Measurements from ENCODE around the gene KIF1B.
A peak's percentile ranks its signal among the peaks of the same experiment; 100 is the strongest.
"Not testable (repeated sequence)": the region's sequence is repeated elsewhere in the genome, so short reads cannot be mapped to it uniquely, and the experiment has no call there.

The KIF1B gene

GRCh38 chr1:10195570-10195969 lies 14.8 kb upstream of the KIF1B start:
- ATAC-seq (no peak), DNase-seq (no peak)

DNA sequence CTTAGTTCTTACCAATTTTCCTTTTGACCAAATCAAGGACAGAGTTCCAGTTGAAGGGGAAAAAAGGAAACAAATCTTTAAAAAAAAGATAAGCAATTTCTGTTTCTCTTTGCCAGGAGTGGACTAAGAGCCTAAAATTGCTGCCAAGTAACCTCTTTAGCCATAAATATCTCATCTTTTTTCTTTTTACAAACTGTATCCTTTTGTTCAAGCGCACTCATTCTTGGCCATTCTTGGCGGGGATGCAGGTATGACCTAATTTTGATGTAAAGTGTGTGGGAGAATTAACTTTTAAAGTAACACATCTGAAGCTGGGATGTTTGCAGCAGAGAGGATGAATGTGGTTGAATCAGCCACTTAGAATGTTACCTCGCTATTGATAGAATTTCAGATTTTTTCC lies 13.4 kb upstream of the KIF1B start:
- DNase-seq (no peak), ATAC-seq (no peak)

DNA sequence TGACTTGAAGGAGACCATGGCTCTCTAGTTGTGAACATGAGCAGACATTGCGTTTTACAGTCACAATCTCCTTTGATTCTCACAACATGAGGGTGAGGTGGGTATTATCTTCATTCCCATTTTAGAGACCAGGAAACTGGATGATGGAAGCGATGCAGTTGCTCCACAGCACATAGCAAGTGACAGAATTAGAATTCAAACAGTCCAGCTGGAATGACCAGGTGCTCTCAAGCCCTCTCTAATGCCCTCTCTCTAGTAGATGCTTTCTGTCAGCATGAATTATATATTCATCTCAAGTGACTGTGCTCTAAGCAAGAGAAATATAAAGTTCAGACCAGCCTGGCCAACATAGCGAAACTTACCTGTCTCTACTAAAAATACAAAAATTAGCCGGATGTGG lies 9.8 kb upstream of the KIF1B start:
- DNase-seq: no peak
- ATAC-seq: no peak

- DNase-seq (no peak), ATAC-seq (no peak)
These were observed 6.2 kb upstream of the KIF1B start for GRCh38 chr1:10204003-10204642.

DNA sequence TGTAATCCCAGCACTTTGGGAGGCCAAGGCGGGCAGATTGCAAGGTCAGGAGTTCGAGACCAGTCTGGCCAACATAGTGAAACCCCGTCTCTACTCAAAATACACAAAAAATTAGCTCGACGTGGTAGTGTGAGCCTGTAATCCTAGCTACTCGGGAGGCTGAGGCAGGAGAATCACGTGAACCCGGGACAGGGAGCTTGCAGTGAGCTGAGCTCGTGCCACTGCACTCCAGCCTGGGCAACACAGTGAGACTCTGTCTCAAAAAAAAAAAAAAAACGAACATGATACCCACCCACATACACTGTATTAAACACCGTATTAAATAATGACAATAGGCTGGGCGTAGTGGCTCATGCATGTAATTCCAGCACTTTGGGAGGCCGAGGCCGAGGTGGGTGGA lies 5.2 kb upstream of the KIF1B start:
- ATAC-seq, DNase-seq: not testable (repeated sequence)

- no peak for ATAC-seq
- DNase-seq: no peak
These were observed 2.6 kb upstream of the KIF1B start for GRCh38 chr1:10207810-10208209.

GRCh38 chr1:10208537-10208936 lies 1.8 kb upstream of the KIF1B start:
- no peak for DNase-seq
- ATAC-seq: no peak

DNA sequence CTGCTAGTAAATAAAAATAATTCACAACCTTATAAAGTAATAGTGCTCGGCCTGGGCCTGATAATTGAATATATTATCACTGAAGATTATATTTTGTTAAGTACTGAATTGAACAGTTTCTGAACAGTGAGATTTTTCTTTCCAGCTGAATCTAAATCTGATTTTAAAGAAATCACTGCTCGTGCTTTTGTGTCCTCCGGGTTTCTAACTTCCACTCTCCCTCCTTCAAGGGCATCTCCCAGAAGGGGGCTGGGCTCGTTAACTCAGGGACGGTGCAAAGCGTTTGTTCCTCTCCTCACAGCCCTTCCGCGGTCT lies 823 bp upstream of the KIF1B start:
- no peak for DNase-seq
- peak; percentile 40 for ATAC-seq

GRCh38 chr1:10210841-10211804 lies 753 bp downstream of the KIF1B start:
- ATAC-seq: no peak
- peak; percentile 39 for DNase-seq

DNA sequence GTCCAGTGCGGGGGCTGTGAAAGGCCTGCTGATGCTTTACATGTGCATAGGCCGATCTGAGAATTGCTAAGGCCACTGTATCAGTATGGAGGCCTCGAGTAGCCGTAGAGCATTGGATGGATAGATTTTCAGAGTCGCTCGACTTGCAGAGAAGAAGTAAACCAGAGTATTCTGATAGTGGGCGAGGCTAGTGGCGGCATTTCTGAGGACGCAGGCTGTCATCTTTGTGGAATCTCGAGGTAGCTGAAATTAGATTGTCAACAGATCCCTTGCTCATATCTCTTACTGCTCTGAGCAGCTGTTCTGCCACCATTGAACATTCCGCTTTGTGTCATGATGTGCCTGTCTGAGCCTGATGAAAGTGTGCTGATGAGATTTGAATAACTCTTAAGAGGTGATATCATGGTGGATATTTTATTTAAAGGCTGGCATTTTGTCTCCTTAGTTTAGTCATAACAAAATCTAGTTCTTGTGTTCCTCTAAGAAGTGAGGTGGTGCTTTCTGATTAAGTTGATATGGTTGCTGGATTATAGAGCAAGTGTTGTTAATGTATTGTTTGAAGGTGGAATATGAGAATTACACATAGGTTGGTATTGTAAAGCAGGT lies 1.5 kb downstream of the KIF1B start:
- ATAC-seq: no peak
- no peak for DNase-seq

DNA sequence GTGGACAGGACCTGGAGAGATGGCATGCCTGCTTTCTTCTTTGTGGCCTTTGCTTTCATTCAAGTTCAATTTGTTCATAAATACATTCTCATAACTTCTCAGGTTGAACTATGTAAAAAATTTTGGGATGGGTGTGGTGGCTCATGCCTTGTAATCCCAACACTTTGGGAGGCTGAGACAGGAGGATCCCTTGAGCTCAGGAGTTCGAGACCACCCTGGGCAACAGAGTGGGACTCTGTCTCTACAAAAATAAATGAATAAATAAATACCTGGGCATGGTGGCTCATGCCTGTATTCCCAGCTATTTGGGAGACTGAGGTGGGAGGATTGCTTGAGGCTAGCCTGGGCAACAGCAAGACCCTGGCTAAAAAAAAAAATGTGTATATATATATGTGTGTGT lies 2.1 kb downstream of the KIF1B start:
- DNase-seq (no peak), ATAC-seq (no peak)

DNA sequence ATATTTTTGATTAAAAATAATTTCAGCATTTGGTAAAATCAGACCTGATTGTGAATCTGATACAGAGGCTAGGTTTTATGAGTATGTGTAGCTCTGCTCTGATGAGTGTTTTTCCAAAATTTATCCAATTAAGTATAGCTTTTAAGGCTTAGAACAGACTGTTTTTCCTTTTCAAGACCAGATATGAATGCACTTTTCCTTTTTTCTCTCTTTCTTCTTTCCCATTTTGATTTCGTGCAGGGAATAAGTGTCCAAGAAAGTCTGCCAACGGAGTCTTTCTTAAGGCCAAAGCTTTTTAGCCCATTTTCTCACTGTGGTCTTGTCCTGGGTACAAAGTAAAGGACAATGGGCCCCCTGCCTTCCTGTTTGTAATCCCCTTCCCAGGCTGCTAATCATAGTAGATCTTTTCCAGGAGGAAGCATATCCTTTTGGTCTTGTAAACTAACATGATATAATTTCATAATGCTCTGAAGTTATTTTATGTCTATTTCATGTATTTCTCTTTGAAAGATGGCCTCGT lies 2.9 kb downstream of the KIF1B start:
- no peak for DNase-seq
- ATAC-seq: no peak

GRCh38 chr1:10216090-10216749 lies 5.8 kb downstream of the KIF1B start:
- no peak for ATAC-seq
- no peak for DNase-seq

- peak; percentile 55 for ATAC-seq
- DNase-seq: no peak
These were observed 7.5 kb downstream of the KIF1B start for GRCh38 chr1:10217748-10218441.

DNA sequence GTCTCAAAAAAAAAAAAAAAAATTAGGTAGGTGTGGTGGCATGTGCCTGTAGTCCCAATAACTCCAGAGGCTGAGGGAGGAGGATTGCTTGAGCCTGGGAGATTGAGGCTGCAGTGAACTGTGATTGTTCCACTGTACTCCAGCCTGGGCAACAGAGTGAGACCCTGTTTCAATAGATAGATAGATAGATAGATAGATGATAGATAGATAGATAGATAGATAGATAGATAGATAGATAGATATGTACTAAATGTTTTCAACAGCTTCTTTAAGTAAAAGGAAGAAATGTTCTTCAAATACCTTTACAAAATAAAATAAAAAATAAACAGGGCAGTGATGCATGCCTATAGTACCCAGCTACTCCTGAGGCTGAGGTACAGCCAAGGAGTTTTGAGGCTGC lies 9.8 kb downstream of the KIF1B start:
- ATAC-seq: no peak
- DNase-seq: no peak

- DNase-seq, ATAC-seq: not testable (repeated sequence)
These were observed 10.3 kb downstream of the KIF1B start for GRCh38 chr1:10220657-10221056.

DNA sequence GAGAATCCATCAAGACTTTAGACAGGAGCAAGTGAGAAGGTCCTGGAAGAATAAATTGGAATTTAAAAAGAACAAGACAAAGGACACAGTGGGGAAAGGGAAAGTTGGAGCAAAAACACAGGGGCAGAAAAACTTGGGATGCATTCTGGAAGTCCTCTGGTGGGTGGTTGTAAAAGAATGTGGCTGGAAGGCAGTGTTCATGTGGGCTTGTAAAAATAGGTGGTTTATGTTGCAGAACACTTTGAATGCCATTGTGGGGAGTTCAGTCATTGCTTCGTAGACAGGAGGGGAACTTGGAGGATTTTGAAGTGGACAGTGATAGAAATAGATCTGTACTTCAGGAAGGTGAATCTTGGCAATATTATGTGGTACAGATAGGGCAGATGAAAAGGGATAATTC lies 15.2 kb downstream of the KIF1B start:
- DNase-seq (no peak), ATAC-seq (no peak)

DNA sequence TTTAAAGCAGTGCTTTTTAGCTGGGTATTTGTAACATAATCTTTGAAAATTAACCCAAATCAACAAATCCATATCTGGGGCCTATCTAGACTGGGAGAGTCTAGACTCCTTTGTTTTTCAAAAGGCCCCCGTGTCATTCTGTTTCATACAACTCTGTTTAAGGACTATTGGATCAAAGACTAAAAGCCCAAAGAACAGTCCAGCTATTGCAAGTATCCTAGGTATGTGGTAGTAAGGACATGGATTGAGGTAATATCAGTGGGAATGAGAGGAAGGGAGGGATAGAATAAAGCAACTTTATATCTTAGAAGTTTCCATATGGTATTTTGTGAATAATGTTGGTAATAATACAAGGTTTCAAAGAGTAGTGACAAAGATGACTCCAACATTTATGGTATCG lies 18.2 kb downstream of the KIF1B start:
- ATAC-seq (no peak), DNase-seq (no peak)

- ATAC-seq: no peak
- DNase-seq: no peak
These were observed 19.5 kb downstream of the KIF1B start for GRCh38 chr1:10229903-10230302.

DNA sequence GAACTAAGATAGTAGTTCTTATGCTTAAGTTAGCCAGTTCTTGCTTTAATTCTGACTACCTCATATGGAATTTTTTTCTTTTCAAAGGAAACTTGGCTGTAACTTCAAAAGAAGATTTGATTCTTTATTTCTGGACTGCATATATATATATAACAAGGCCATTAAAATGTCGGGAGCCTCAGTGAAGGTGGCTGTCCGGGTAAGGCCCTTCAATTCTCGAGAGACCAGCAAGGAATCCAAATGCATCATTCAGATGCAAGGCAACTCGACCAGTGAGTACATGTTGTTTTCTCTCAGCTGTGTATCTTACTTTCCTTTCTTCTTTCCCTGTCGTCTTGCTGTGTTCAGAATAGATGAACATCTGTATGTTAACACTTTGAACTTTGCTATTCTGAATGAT lies 21.8 kb downstream of the KIF1B start:
- ATAC-seq: no peak
- no peak for DNase-seq

DNA sequence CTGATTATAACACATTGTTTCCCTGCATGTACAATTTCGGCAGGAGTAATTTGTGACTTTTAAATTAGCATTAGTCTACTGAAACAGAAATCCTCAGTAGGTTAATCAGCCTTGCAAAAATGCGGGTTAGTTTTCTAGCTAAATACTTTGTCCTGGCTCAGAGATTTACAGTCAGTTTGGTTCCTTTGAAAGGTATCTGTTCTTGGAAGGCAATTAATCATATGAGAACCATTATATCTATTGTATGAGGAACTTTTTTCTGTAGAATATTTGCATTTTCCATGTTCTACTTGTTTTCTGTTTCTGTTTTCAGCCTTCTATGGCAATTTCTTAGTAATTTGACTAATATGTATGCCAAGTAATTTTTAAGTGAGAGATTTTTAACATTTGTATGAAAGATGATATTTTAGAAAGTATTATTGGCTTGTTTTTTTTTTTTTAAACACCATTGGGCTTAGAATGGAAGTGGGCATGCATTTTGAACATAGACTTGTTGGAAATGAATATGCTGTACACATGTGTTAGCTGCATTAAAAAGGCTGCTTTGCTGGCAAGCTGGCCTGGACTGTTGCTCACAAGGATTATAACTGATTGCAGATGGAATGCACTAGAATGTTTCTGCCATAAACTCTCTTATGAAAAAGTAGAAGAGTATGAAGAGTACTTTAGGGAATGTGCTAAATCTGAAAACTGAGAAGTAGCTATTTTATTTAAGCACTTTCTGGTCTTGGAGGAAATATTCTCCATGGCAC lies 26.2 kb downstream of the KIF1B start:
- DNase-seq: no peak
- ATAC-seq: no peak

Data from stimulated activated naive CD8-positive, alpha-beta T cell treated with anti-CD3 and anti-CD28 coated beads, Interleukin-15, Interleukin-2, amounts not matched to agents 100 U/mL and 50 U/mL, for 24 hours (primary cell).